Measurements from ENCODE around the gene PPEF1. TPM values are rescaled to one million over a fixed set of nuclear protein-coding genes. Genes with fewer than 3 reads are reported as not detected.
A peak's percentile ranks its signal among the peaks of the same experiment; 100 is the strongest.

The PPEF1 gene
- total and polyA plus RNA-seq, 2 of the 13 experiments (the other 11 are each of a cell fraction or from before 2014, with no cell fraction given), result not detected

GRCh38 chrX:18668071-18668835, 39.2 kb upstream of the PPEF1 start:
- no peak for FAIRE-seq
- TF ChIP-seq HNF4A (CRISPR knock-in tag; IDR thresholded peaks at IDR 0.05), result peak; percentile 17; the same call in 1 of the 2 replicates
- no peak for TF ChIP-seq ZBTB14 (CRISPR knock-in tag; IDR thresholded peaks at IDR 0.05)
- TF ChIP-seq, protein P1, sequence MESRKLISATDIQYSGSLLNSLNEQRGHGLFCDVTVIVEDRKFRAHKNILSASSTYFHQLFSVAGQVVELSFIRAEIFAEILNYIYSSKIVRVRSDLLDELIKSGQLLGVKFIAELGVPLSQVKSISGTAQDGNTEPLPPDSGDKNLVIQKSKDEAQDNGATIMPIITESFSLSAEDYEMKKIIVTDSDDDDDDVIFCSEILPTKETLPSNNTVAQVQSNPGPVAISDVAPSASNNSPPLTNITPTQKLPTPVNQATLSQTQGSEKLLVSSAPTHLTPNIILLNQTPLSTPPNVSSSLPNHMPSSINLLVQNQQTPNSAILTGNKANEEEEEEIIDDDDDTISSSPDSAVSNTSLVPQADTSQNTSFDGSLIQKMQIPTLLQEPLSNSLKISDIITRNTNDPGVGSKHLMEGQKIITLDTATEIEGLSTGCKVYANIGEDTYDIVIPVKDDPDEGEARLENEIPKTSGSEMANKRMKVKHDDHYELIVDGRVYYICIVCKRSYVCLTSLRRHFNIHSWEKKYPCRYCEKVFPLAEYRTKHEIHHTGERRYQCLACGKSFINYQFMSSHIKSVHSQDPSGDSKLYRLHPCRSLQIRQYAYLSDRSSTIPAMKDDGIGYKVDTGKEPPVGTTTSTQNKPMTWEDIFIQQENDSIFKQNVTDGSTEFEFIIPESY (CRISPR knock-in tag; IDR thresholded peaks at IDR 0.05), result peak; percentile 75; the same call in 1 of the 2 replicates
- peak; percentile 45; the same call in 1 of the 2 replicates for TF ChIP-seq CEBPB (IDR thresholded peaks at IDR 0.05; ENCODE audit: borderline replicate concordance, low read depth, low read length)

More at GRCh38 chrX:18668071-18668835, 39.2 kb upstream of the PPEF1 start:
- H3K27me3 ChIP-seq (ENCODE audit: control insufficient read depth in 1 of 2, insufficient read depth in 2 of 2, low read length in 2 of 2), result no peaks in the 10 kb centered on the region
- H2AFZ ChIP-seq (ENCODE audit: low read length), result no peak overlapping the region
- intact Hi-C loops (cut with micrococcal nuclease; ENCODE audit: unreplicated experiment), result no loop called here
- ATAC-seq (no peak), DNase-seq (ENCODE audit: low spot score) (no peak)
- CTCF ChIA-PET (ENCODE audit: low intra/inter-chr PET ratio, low total read pairs), result no interaction called here
- H3K4me1 ChIP-seq (ENCODE audit: insufficient read depth, low read length), result peaks cover 12% of the 10 kb centered on the region
- in situ Hi-C loops (cut with HindIII; ENCODE audit: extremely low pct_ligation_motif_present, low pct_unique_long_range_greater_than_20kb), result no loop called here
- BruUV-seq (replicated peaks), result no TSS peak
- H3K27ac ChIP-seq (ENCODE audit: extremely low read length, insufficient read depth, low read length), result no peak overlapping the region
- POLR2A ChIA-PET, result no interaction called here
- H3K9ac ChIP-seq (ENCODE audit: insufficient read depth, low read depth, low read length), result no peak overlapping the region
- H3K9me3 ChIP-seq (ENCODE audit: low read length), result no peaks in the 10 kb centered on the region
- H3K36me3 ChIP-seq (replicated peaks in 1 of 2; ENCODE audit: control insufficient read depth in 1 of 2, insufficient read depth in 2 of 2, low read length in 2 of 2), result no peaks in the 10 kb centered on the region
- no peak overlapping the region for H3K4me2 ChIP-seq (ENCODE audit: low read depth, low read length)
- H3K79me2 ChIP-seq (ENCODE audit: insufficient read depth, low read length), result no peaks in the 10 kb centered on the region
- no peak overlapping the region for H3K4me3 ChIP-seq (replicated peaks in 1 of 3; ENCODE audit: insufficient read depth in 1 of 3, low read depth in 2 of 3, low read length in 3 of 3)
- no peaks in the 10 kb centered on the region for H4K20me1 ChIP-seq (ENCODE audit: insufficient read depth, low read length)
- 73% methylated on average over 15 of the region's 15 CpGs for WGBS (ENCODE audit: low lambda C conversion rate)

Data from HepG2 (cell line).